Cardiac septum (tissue), 1 donor: ENCODE results near the gene LIX1. TPM values are rescaled to one million over a fixed set of nuclear protein-coding genes. Genes with fewer than 3 reads are reported as not detected.
A peak's percentile ranks its signal among the peaks of the same experiment; 100 is the strongest.
"Not testable (repeated sequence)": the region's sequence is repeated elsewhere in the genome, so short reads cannot be mapped to it uniquely, and the experiment has no call there.

Source experiments
- DNase-seq: peaks from one replicate; pipeline ENCODE4 v3.0.0-alpha.2; 2020; ENCODE audit warnings: low spot score
- intact Hi-C: fragments of 100-400 bp; cut with DNase I; formaldehyde crosslinking; loops from one replicate; pipeline ENCODE4 v1.14.0; 2022
- total RNA-seq: library from RNA; stranded (reverse); fragmentation: NEBNext Ultra II Directional; extraction: Animal tissue kit (Norgen Biotek cat#: 25700); gene quantifications from one replicate; pipeline ENCODE4 v1.2.1, GENCODE V29; 2021
- donor health status: DM: no; HTN: no; CAD: no.

LIX1 gene
- total RNA-seq, 1 donor from 2014 or later, result not detected

DNA sequence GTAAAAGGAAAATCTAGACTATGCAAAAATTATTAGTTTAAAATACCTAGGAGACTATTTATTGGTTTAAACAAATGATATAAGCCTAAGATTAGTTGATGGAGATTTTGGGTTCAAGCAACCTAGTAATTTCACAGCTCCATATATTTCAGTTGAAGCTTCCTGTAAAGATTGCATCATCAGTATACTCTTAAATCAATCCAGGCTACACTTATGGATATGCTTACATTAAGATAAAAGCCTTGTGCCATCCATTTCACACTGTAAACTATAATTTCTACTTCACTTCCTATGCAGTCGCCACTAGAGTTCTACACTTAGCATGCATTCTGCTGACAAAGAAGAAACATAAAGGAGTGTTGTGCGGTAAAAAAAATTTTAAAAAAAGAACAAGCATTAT lies 7.3 kb upstream of the LIX1 start:
- intact Hi-C loops, result loop anchor here (10.0 kb wide), 1 partner anchor 145 kb away; no protein-coding TSS in a partner anchor
- no peak for DNase-seq

DNA sequence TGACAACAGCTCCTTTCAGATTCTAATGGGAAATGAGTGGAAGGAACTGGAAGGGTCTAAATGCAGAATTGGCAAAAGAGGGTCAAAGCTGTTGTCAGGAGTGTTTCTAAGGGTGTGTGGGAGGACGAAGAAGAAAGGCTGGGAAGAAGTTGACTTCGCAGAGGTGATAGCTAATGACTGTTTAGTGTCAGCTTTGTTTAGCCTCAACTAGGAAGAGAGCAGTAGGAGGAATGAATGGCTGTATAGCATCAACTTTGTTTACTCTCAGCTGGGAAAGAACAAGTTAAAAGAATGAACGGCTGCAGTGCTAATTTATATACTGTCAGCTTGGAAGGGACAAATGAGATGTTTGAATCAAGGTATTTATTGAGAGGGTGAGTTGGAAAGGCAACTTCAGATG lies 5.9 kb upstream of the LIX1 start:
- DNase-seq, result no peak
- intact Hi-C loops, result loop anchor here (10.0 kb wide), 1 partner anchor 143 kb away; no protein-coding TSS in a partner anchor

- intact Hi-C loops, result loop anchor here (10.0 kb wide), 1 partner anchor 139 kb away; no protein-coding TSS in a partner anchor
- no peak for DNase-seq
Measured at GRCh38 chr5:97143704-97144103, 1.3 kb upstream of the LIX1 start.

DNA sequence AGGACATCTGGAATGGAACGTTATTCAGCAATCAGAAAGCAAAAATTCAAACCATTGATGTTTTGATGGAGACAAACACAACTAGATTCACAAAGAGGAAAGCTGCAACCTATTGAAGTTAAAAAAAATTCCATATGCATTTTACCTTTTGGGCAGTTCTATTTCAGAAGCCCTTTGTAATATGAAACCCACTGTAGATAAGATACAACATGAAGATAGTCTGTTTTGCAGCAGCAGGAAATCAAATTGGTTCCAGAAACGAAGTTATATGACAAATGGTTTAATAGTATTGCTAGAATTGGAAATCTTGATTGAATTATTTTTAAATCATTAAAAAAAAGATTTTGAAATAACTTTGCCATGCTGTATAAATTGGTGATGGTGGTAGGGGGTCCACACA lies 872 bp downstream of the LIX1 start:
- no peak for DNase-seq
- intact Hi-C loops, result loop anchor here (10.0 kb wide), 1 partner anchor 137 kb away; no protein-coding TSS in a partner anchor

- DNase-seq, result no peak
- intact Hi-C loops, result loop anchor here (10.0 kb wide), 1 partner anchor 136 kb away; no protein-coding TSS in a partner anchor
Measured at GRCh38 chr5:97141031-97141430, 1.4 kb downstream of the LIX1 start.

DNA sequence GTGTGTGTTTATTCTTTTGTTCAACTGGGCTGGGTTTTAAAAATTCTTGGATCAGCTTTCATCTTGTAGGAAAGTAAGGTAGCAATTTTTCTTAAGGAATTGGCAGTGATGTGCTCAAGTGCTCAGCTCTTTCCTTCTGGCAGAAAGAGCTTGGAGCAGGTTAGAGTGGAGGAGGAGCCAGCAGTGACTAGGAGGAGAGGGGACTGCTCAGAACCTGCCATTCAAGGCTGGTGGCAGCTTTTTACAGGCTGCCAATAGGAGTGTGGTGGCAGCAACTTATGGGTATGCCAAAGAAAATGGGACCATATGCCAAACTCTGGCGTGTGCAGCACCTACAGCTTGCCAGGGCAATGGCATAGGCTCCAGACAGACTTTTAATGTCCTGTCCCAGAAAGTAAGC lies 2.2 kb downstream of the LIX1 start:
- intact Hi-C loops, result loop anchor here (10.0 kb wide), 1 partner anchor 135 kb away; no protein-coding TSS in a partner anchor
- DNase-seq, result not testable (repeated sequence)

- no peak for DNase-seq
- intact Hi-C loops, result no loop called here
Measured at GRCh38 chr5:97136475-97136874, 5.9 kb downstream of the LIX1 start.

DNA sequence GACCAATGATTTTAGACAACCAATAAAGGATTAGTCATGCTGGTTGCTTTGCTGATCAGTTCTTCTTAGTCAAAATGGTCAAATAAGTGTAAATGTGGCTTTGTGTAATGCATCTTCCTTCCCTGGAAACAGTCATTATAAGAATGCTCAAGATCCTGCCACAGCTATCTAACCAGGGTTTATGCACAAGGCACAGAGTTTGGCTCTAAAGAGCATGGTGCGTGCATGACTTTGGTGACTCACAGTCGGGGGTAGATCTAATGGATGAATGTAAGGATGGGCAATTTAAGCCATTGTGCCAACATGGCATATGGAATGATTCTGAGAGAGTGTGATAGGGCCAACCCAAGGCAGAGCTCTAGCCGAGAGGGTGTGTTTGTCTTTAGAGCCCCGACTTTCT lies 6.5 kb downstream of the LIX1 start:
- intact Hi-C loops, result no loop called here

GRCh38 chr5:97134634-97135033 lies 7.8 kb downstream of the LIX1 start:
- intact Hi-C loops, result no loop called here
- DNase-seq, result no peak

More for the DNA sequence above, 6.5 kb downstream of the LIX1 start:
- no peak for DNase-seq

DNA sequence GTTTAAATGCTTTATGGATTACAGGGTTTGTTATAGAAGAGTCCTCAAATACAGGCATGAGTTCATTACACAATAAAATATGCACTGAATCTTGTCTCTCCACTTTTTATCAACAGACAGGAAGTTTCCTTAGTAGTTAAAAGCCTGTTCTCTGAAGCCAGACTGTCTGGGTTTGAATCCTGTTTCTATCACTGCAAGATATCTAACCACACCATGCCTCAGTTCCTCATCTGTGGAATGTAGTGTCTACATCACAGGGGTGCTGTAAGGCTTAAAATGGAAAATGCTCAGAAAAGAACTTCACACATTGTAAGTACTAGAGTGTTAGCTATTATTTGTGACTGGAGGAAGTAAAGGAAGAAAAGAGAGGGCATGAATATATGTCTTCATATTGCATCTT lies 9.3 kb downstream of the LIX1 start:
- no peak for DNase-seq
- intact Hi-C loops, result no loop called here

GRCh38 chr5:97131921-97132320 lies 10.5 kb downstream of the LIX1 start:
- DNase-seq, result no peak
- intact Hi-C loops, result no loop called here

- intact Hi-C loops, result no loop called here
- no peak for DNase-seq
Measured at GRCh38 chr5:97131139-97131710, 11.2 kb downstream of the LIX1 start.

GRCh38 chr5:97127727-97128126 lies 14.7 kb downstream of the LIX1 start:
- intact Hi-C loops, result no loop called here
- no peak for DNase-seq

GRCh38 chr5:97125125-97125683 lies 17.2 kb downstream of the LIX1 start:
- no peak for DNase-seq
- intact Hi-C loops, result no loop called here

- no peak for DNase-seq
- intact Hi-C loops, result no loop called here
Measured at GRCh38 chr5:97124335-97124734, 18.1 kb downstream of the LIX1 start.

DNA sequence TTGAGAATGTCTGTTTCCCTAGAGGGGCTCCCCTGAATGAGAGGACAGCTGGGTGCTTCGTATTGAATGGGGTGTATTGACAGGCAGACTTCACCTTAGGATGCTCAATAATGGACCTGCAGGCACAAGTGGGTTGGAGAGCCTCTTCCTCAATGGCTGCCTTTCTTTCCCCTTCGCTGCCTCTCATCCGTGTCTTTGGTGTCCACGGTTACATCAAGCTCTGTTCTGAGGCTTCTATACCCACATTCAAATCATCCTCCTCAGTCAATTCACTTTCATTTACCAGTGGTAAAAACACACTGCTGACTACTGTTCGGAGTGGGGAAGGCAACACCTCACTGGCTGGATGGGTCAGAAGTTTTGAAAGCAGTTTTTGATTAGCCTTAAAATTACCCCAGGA lies 20.6 kb downstream of the LIX1 start:
- no peak for DNase-seq
- intact Hi-C loops, result no loop called here

DNA sequence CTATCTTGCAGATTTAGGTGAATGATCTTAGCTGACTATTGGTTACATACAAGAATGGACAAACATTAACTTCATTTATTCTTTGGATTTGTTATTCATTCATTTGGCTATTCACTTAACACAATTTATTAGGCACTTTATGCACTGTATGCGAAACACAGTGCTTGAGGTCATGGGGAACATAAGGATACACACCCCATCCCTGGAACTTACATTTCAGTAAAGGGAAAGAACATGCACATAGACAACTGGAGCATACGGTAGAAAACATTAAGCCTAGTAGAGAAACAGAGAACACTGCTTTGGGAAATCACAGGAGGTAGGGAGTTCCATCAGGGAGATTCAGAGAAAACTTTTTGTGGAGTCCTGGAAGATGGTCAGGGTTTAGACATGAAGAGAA lies 22.2 kb downstream of the LIX1 start:
- intact Hi-C loops, result no loop called here

GRCh38 chr5:97119007-97119390 lies 23.4 kb downstream of the LIX1 start:
- no peak for DNase-seq
- intact Hi-C loops, result no loop called here

More for the DNA sequence above, 22.2 kb downstream of the LIX1 start:
- no peak for DNase-seq

DNA sequence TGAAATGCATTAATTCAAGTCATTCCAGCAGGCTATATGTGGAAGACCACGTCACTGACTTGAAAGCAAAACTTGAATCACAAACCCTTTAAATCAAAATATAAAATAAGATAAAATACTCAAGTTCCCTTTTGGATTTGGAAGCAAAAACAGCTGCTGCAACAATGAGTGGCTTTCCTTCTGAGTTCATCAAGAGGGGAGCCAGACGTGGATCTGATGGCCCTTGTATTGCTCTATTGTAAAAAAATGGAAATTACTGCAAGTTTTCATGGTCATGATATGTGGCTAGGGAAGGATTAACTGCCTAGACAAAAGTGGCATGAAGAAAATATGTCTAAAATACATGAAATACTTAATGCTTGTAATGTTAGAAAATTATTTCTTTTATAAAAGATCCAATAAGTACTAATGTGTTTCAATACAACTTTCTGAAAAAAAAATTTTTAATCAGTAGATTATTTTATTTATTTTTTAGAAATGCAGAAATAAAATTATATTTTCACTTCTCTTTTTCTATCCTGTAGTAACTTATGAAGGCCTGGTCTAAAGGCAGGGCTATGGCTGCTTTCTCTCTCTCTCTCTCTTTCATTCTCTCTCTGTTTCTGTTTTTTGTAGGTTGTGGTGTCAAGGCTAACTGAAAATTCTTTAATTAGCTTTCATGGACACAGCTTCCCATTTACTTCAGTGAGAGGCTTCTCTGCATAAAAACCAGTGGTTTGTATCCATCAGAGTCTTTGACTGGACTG lies 24.0 kb downstream of the LIX1 start:
- intact Hi-C loops, result no loop called here

DNA sequence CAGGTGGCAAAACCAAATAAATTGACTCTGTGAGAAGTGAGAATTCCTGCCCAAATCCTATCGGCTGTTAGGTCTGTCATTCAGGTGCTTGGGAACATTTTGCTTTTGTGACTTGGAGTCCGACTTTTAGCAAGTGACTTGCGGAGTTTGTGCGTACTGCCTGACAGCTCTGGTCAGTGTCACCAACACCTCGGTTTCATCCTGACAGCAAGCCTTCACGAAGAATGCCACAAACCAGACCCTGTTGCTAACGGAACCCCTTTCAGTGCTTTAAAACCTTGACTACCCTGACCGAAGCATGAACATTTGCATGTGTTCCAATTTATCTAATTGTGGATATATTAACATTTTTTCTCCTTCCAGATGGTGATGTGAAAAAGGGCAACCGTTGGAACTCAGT lies 26.5 kb downstream of the LIX1 start:
- intact Hi-C loops, result no loop called here
- peak; percentile 83 for DNase-seq

More for the DNA sequence above, 24.0 kb downstream of the LIX1 start:
- no peak for DNase-seq

- intact Hi-C loops, result no loop called here
- no peak for DNase-seq
Measured at GRCh38 chr5:97112230-97112629, 30.2 kb downstream of the LIX1 start.
